IMR-90 (cell line): Measurements from ENCODE around the gene MYO3B. TPM values are rescaled to one million over a fixed set of nuclear protein-coding genes. Genes with fewer than 3 reads are reported as not detected.

Experiments used
- ATAC-seq: fragments of 200-7000 bp; cut with Tn5 transposase; 2 replicates; pipeline ENCODE4 v1.9.1; 2020; ENCODE audit warnings: low read depth, mild to moderate bottlenecking, moderate library complexity
- BruUV-seq: library from RNA; stranded (reverse); fragments of 400-500 nt; replicated peaks from 2 replicates; lab custom pipeline; 2021; lab: Mats Ljungman, UMichigan
- CTCF ChIA-PET: fragments of 300-600 bp; formaldehyde crosslinking; extraction: SDS; loops from one replicate; lab custom pipeline; 2021; ENCODE audit warnings: antibody characterized with exemption; lab: Yijun Ruan, JAX
- POLR2A ChIA-PET: fragments of 300-600 bp; sonication (Branson Sonifier 250); formaldehyde crosslinking; loops from one replicate; lab custom pipeline; 2022; ENCODE audit warnings: antibody characterized with exemption; ENCODE audit not compliant: unreplicated experiment; lab: Charles Lee
- DNase-seq: peaks from one replicate; pipeline ENCODE4 v3.0.0; 2013
- H2AFZ ChIP-seq: replicated peaks from 2 replicates; pipeline ENCODE3; 2013; ENCODE audit warnings: low read length, mild to moderate bottlenecking; ENCODE audit not compliant: poor library complexity
- H2AK5ac ChIP-seq: 2 replicates; pipeline ENCODE4 v1.6.1; 2013; ENCODE audit warnings: low read depth, low read length, inconsistent platforms
- H2AK9ac ChIP-seq: replicated peaks from 2 replicates; pipeline ENCODE3; 2013; ENCODE audit warnings: mild to moderate bottlenecking, low read depth, low read length, moderate library complexity; ENCODE audit not compliant: poor library complexity
- H2BK120ac ChIP-seq: 2 replicates; pipeline ENCODE4 v1.6.1; 2013; ENCODE audit warnings: low read depth, low read length, inconsistent platforms
- H2BK15ac ChIP-seq: 3 replicates; pipeline ENCODE4 v1.6.1; 2013; ENCODE audit warnings: low read depth, low read length, inconsistent platforms
- H2BK20ac ChIP-seq: 2 replicates; pipeline ENCODE4 v1.6.1; 2013; ENCODE audit warnings: low read depth, mild to moderate bottlenecking, inconsistent platforms, low read length, moderate library complexity
- H2BK5ac ChIP-seq: 2 replicates; pipeline ENCODE4 v1.6.1; 2013; ENCODE audit warnings: mild to moderate bottlenecking, low read depth, low read length, inconsistent platforms; ENCODE audit not compliant: poor library complexity, severe bottlenecking
- H3K14ac ChIP-seq: replicated peaks from 2 replicates; pipeline ENCODE4 v1.6.1; 2013; ENCODE audit warnings: low read depth, low read length, inconsistent platforms
- H3K18ac ChIP-seq: 2 replicates; pipeline ENCODE4 v1.6.1; 2013; ENCODE audit warnings: low read depth, low read length, control low read depth
- H3K23ac ChIP-seq: 2 replicates; pipeline ENCODE4 v1.6.1; 2013; ENCODE audit warnings: low read depth, low read length, inconsistent platforms
- H3K27ac ChIP-seq: 2 replicates; pipeline ENCODE4 v1.5.1; 2013; ENCODE audit warnings: mild to moderate bottlenecking, control low read depth, low read length; ENCODE audit not compliant: insufficient read depth
- H3K27me3 ChIP-seq: 2 replicates; pipeline ENCODE4 v1.6.1; 2013; ENCODE audit warnings: low read length; ENCODE audit not compliant: control insufficient read depth, insufficient read depth
- H3K36me3 ChIP-seq: 2 replicates; pipeline ENCODE4 v1.6.1; 2013; ENCODE audit warnings: low read length, mixed read lengths; ENCODE audit not compliant: control insufficient read depth, insufficient read depth
- H3K4ac ChIP-seq: 2 replicates; pipeline ENCODE4 v1.6.1; 2013; ENCODE audit warnings: low read depth, low read length, inconsistent platforms
- H3K4me1 ChIP-seq: 2 replicates; pipeline ENCODE4 v1.6.1; 2013; ENCODE audit warnings: low read length, mixed read lengths; ENCODE audit not compliant: control insufficient read depth, insufficient read depth
- H3K4me2 ChIP-seq: 2 replicates; pipeline ENCODE4 v1.6.1; 2013; ENCODE audit warnings: low read depth, mild to moderate bottlenecking, control low read depth, low read length, moderate library complexity
- H3K4me3 ChIP-seq: 2 replicates; pipeline ENCODE4 v1.5.1; 2013; ENCODE audit warnings: low read depth, mild to moderate bottlenecking, control low read depth, low read length, moderate library complexity; ENCODE audit not compliant: insufficient read depth
- H3K56ac ChIP-seq: 2 replicates; pipeline ENCODE4 v1.6.1; 2013; ENCODE audit warnings: low read length, inconsistent platforms; ENCODE audit not compliant: insufficient read depth; ENCODE audit errors: extremely low read depth
- H3K79me1 ChIP-seq, 2 experiments: 2 replicates each; pipeline ENCODE4 v1.6.1; 2013; ENCODE audit warnings: low read length in 2 of 2, inconsistent platforms in 1 of 2, low read depth in 1 of 2
- H3K9ac ChIP-seq: 2 replicates; pipeline ENCODE4 v1.6.1; 2013; ENCODE audit warnings: low read depth, low read length, control low read depth
- H3K9me1 ChIP-seq: 2 replicates; pipeline ENCODE4 v1.6.1; 2013; ENCODE audit warnings: low read length, inconsistent platforms; ENCODE audit not compliant: insufficient read depth
- H3K9me3 ChIP-seq: 2 replicates; pipeline ENCODE4 v1.6.1; 2013; ENCODE audit warnings: low read length; ENCODE audit not compliant: control insufficient read depth, insufficient read depth
- H4K20me1 ChIP-seq: 2 replicates; pipeline ENCODE4 v1.6.1; 2013; ENCODE audit warnings: low read length, inconsistent platforms; ENCODE audit not compliant: insufficient read depth
- H4K5ac ChIP-seq: 2 replicates; pipeline ENCODE4 v1.6.1; 2013; ENCODE audit warnings: mild to moderate bottlenecking, low read depth, low read length, control low read depth
- H4K8ac ChIP-seq, 2 experiments: 2 replicates each; pipeline ENCODE4 v1.6.1; 2013; ENCODE audit warnings: low read depth in 2 of 2, low read length in 2 of 2, control low read depth in 1 of 2, inconsistent platforms in 1 of 2
- H4K91ac ChIP-seq: 2 replicates; pipeline ENCODE4 v1.6.1; 2013; ENCODE audit warnings: low read depth, low read length, inconsistent platforms; ENCODE audit not compliant: insufficient read depth
- MAFK ChIP-seq: IDR thresholded peaks from 2 replicates; pipeline ENCODE4 v1.6.1; 2012; ENCODE audit warnings: low read depth, low read length, improper control_type of control experiment
- MAZ ChIP-seq: IDR thresholded peaks from 2 replicates; pipeline ENCODE4 v1.6.1; 2012; ENCODE audit warnings: low read depth, mild to moderate bottlenecking, low read length, improper control_type of control experiment, moderate library complexity, borderline replicate concordance
- WGBS, 2 experiments: methylation state at CpG; one replicate each; pipeline versions ENCODE4 v1.1.5 to v1.1.7; 2013; ENCODE audit warnings: missing lambda C conversion rate in 2 of 2; ENCODE audit not compliant: insufficient read length in 1 of 2; ENCODE audit errors: extremely low coverage in 2 of 2; 5-methylcytosine and 5-hydroxymethylcytosine counted together
- dilution Hi-C: fragments of 300-500 bp; cut with HindIII; formaldehyde crosslinking; loops from one replicate; pipeline ENCODE4 v1.14.3; 2018; ENCODE audit warnings: low sequenced_read_pairs; ENCODE audit not compliant: unreplicated experiment
- in situ Hi-C: fragments of 300-500 bp; cut with MboI; formaldehyde crosslinking; loops from 3 replicates; pipeline ENCODE4 v1.14.3; 2019; ENCODE audit warnings: low sequenced_read_pairs, inconsistent platforms, mixed read lengths
- intact Hi-C: fragments of 100-400 bp; cut with micrococcal nuclease; formaldehyde crosslinking; loops from 2 replicates; pipeline ENCODE4 v1.10.0; 2022
- polyA plus RNA-seq, 3 experiments: library from polyadenylated mRNA; depleted of rRNA; stranded (reverse); fragments of >200 nt; gene quantifications; 2 replicates each; pipeline ENCODE4 v1.2.3, GENCODE V29; 2012; ENCODE audit warnings: low replicate concordance in 1 of 3
- total RNA-seq: library from RNA; depleted of rRNA; stranded (reverse); fragments of >200 nt; gene quantifications from 2 replicates; pipeline ENCODE4 v1.2.3, GENCODE V29; 2012

Gene MYO3B
- total and polyA plus RNA-seq, 2 of the 4 experiments (the other 2 are of a cell fraction): 0.02 TPM; not detected in 1

DNA sequence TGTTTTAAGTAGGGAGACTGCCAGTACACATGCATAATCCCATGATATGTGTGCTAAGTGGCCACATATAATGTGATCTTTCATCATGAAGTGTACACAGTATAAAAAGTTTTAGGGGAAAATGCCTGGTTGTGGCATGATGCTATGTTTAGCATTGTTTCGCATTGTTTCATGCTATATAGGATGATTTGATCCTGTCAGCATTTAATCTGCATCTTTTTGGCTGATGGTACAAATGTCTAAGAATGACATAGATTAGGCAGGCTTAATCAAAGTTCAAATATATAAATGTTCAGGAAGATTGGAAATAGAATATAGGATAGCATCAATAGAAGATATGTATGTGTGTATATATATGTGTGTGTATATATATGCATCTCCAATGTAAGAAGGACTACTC lies 83.6 kb downstream of the MYO3B start:
- Histone ChIP-seq H4K20me1 (no peaks in the 10 kb centered on the region), H4K91ac (no peak overlapping the region), H3K27ac (no peak overlapping the region), H3K4me3 (no peak overlapping the region), H2BK20ac (no peak overlapping the region), H2BK15ac (no peak overlapping the region), H3K23ac (no peak overlapping the region), H3K4ac (no peak overlapping the region), H3K9ac (no peak overlapping the region), H3K56ac (no peak overlapping the region), H3K14ac (no peak overlapping the region), H2AK9ac (no peak overlapping the region), H3K18ac (no peak overlapping the region), H3K79me1 (no peaks in the 10 kb centered on the region), H4K8ac (no peak overlapping the region), H4K5ac (no peak overlapping the region), H3K9me3 (no peaks in the 10 kb centered on the region), H2AK5ac (no peak overlapping the region), H3K36me3 (no peaks in the 10 kb centered on the region), H2AFZ (no peak overlapping the region), H2BK120ac (no peak overlapping the region), H3K4me2 (no peak overlapping the region), H2BK5ac (no peak overlapping the region), H3K27me3 (no peaks in the 10 kb centered on the region), H3K9me1 (no peaks in the 10 kb centered on the region), H3K4me1 (no peaks in the 10 kb centered on the region)
- in situ Hi-C loops: no loop called here
- no peak for ATAC-seq
- intact Hi-C loops: no loop called here
- no TSS peak for BruUV-seq
- WGBS, 2 experiments: 57% methylated on average over 1 of the region's 1 CpG; no CpG with 5 or more reads in 1 of the 2 experiments
- TF ChIP-seq MAZ (no peak), MAFK (0 out of 2 replicates have a peak, but pooled peaks have one; percentile 6)
- ChIA-PET CTCF (no interaction called here), POLR2A (no interaction called here)
- dilution Hi-C loops: no loop called here
- DNase-seq: no peak
